ENCODE results near the gene HOXD3.
A peak's percentile ranks its signal among the peaks of the same experiment; 100 is the strongest.

Gene HOXD3

GRCh38 chr2:176171351-176172006, 14.4 kb downstream of the HOXD3 start:
- H3K9me3 ChIP-seq (ENCODE audit: control insufficient read depth, low read length), result no peaks in the 10 kb centered on the region
- no peaks in the 10 kb centered on the region for H3K4me1 ChIP-seq
- H3K4me3 ChIP-seq (ENCODE audit: low read depth, low read length), result no peak overlapping the region
- no peak overlapping the region for H3K9ac ChIP-seq
- TF ChIP-seq CTCF (IDR thresholded peaks at IDR 0.05), result no peak
- peaks cover 14% of the 10 kb centered on the region for H3K27me3 ChIP-seq (ENCODE audit: control insufficient read depth, insufficient read depth, low read length)
- no peak overlapping the region for H2AFZ ChIP-seq
- H3K4me2 ChIP-seq (ENCODE audit: low read length), result peak overlapping the region; percentile 21
- no peaks in the 10 kb centered on the region for H3K79me2 ChIP-seq
- H3K27ac ChIP-seq, result no peak overlapping the region
- no peaks in the 10 kb centered on the region for H3K36me3 ChIP-seq (ENCODE audit: control insufficient read depth, insufficient read depth, low read length)

DNA sequence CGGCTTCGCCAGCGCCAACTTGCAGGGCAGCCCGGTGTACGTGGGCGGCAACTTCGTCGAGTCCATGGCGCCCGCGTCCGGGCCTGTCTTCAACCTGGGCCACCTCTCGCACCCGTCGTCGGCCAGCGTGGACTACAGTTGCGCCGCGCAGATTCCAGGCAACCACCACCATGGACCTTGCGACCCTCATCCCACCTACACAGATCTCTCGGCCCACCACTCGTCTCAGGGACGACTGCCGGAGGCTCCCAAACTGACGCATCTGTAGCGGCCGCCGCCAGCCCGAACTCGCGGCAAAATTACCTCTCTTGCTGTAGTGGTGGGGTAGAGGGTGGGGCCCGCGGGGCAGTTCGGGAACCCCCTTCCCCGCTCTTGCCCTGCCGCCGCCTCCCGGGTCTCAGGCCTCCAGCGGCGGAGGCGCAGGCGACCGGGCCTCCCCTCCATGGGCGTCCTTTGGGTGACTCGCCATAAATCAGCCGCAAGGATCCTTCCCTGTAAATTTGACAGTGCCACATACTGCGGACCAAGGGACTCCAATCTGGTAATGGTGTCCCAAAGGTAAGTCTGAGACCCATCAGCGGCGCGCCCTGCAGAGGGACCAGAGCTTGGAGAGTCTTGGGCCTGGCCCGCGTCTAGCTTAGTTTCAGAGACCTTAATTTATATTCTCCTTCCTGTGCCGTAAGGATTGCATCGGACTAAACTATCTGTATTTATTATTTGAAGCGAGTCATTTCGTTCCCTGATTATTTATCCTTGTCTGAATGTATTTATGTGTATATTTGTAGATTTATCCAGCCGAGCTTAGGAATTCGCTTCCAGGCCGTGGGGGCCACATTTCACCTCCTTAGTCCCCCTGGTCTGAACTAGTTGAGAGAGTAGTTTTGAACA, 15.1 kb downstream of the HOXD3 start:
- H3K27me3 ChIP-seq (ENCODE audit: control insufficient read depth, insufficient read depth, low read length), result peaks cover 16% of the 10 kb centered on the region

DNA sequence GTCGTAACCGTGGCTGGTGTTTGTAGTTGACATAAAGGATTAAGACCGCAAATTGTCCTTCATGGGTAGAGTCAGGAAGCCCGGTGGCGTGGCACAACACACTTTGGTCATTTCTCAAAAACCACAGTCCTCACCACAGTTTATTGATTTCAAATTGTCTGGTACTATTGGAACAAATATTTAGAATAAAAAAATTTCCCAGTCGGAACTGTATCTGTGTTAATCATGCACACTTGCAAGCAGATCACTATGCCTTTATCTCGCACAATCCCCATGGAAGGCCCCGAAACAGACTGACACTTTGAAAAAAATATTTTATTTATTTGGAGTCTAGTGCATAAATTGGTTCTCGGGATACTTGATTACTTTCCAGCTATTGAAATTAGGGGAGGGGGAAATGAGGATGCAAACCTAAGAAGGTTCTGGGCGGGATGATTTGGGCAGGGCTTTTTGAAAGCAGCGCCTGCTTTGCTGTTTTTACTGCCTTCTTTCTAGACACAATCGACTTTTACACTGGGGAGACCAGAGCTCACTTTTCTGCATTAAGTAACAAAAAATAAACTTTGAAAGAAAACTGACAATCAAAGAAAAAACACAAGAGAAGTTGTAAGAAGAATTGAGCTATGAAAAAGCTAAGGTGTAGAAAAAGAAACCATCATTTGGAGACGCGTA, 15.9 kb downstream of the HOXD3 start:
- no peaks in the 10 kb centered on the region for H3K36me3 ChIP-seq (ENCODE audit: control insufficient read depth, insufficient read depth, low read length)
- no peaks in the 10 kb centered on the region for H3K9me3 ChIP-seq (ENCODE audit: control insufficient read depth, low read length)
- peaks cover 22% of the 10 kb centered on the region for H3K27me3 ChIP-seq (ENCODE audit: control insufficient read depth, insufficient read depth, low read length)
- H2AFZ ChIP-seq, result no peak overlapping the region
- H3K4me1 ChIP-seq, result no peaks in the 10 kb centered on the region
- H3K27ac ChIP-seq, result no peak overlapping the region
- no peaks in the 10 kb centered on the region for H3K79me2 ChIP-seq
- no peak overlapping the region for H3K4me3 ChIP-seq (ENCODE audit: low read depth, low read length)
- H3K9ac ChIP-seq, result no peak overlapping the region
- TF ChIP-seq CTCF (IDR thresholded peaks at IDR 0.05), result no peak
- H3K4me2 ChIP-seq (ENCODE audit: low read length), result no peak overlapping the region

More for the DNA sequence above, 15.1 kb downstream of the HOXD3 start:
- Histone ChIP-seq H3K27ac (no peak overlapping the region), H3K36me3 (ENCODE audit: control insufficient read depth, insufficient read depth, low read length) (no peaks in the 10 kb centered on the region), H3K79me2 (no peaks in the 10 kb centered on the region), H2AFZ (no peak overlapping the region), H3K4me2 (ENCODE audit: low read length) (peak overlapping the region; percentile 21), H3K4me3 (ENCODE audit: low read depth, low read length) (no peak overlapping the region), H3K4me1 (no peaks in the 10 kb centered on the region), H3K9ac (no peak overlapping the region), H3K9me3 (ENCODE audit: control insufficient read depth, low read length) (no peaks in the 10 kb centered on the region)
- TF ChIP-seq CTCF (IDR thresholded peaks at IDR 0.05), result no peak

- Histone ChIP-seq H3K4me3 (ENCODE audit: low read depth, low read length) (no peak overlapping the region), H3K27ac (no peak overlapping the region), H3K9ac (no peak overlapping the region), H2AFZ (no peak overlapping the region), H3K27me3 (ENCODE audit: control insufficient read depth, insufficient read depth, low read length) (peaks cover 23% of the 10 kb centered on the region), H3K36me3 (ENCODE audit: control insufficient read depth, insufficient read depth, low read length) (no peaks in the 10 kb centered on the region), H3K4me1 (no peaks in the 10 kb centered on the region), H3K4me2 (ENCODE audit: low read length) (no peak overlapping the region), H3K79me2 (no peaks in the 10 kb centered on the region), H3K9me3 (ENCODE audit: control insufficient read depth, low read length) (no peaks in the 10 kb centered on the region)
- TF ChIP-seq CTCF (IDR thresholded peaks at IDR 0.05), result no peak
These were observed 16.7 kb downstream of the HOXD3 start for GRCh38 chr2:176173567-176174381.
